ENCODE data around the gene AGAP1.

The AGAP1 gene

GRCh38 chr2:235903782-235904584, 410.1 kb downstream of the AGAP1 start:
- no peak for DNase-seq

- DNase-seq: no peak
Observed at GRCh38 chr2:235904585-235904931, 410.7 kb downstream of the AGAP1 start.

- DNase-seq: peak; percentile 16
Observed at GRCh38 chr2:235908826-235909225, 415.0 kb downstream of the AGAP1 start.

- peak; percentile 71 for DNase-seq
Observed at GRCh38 chr2:235909358-235909757, 415.5 kb downstream of the AGAP1 start.

GRCh38 chr2:235910067-235910466, 416.2 kb downstream of the AGAP1 start:
- DNase-seq: no peak

GRCh38 chr2:235911125-235911524, 417.3 kb downstream of the AGAP1 start:
- DNase-seq: no peak

GRCh38 chr2:235911633-235912233, 417.9 kb downstream of the AGAP1 start:
- no peak for DNase-seq

GRCh38 chr2:235914756-235915155, 420.9 kb downstream of the AGAP1 start:
- DNase-seq: no peak

- no peak for DNase-seq
Observed at GRCh38 chr2:235917506-235917905, 423.7 kb downstream of the AGAP1 start.

GRCh38 chr2:235918876-235919275, 425.0 kb downstream of the AGAP1 start:
- DNase-seq: no peak

- DNase-seq: no peak
Observed at GRCh38 chr2:235920216-235920865, 426.5 kb downstream of the AGAP1 start.

- DNase-seq: no peak
Observed at GRCh38 chr2:235921508-235922191, 427.8 kb downstream of the AGAP1 start.

- no peak for DNase-seq
Observed at GRCh38 chr2:235922839-235923238, 429.0 kb downstream of the AGAP1 start.

GRCh38 chr2:235923859-235924674, 430.2 kb downstream of the AGAP1 start:
- no peak for DNase-seq

- no peak for DNase-seq
Observed at GRCh38 chr2:235924675-235925063, 430.8 kb downstream of the AGAP1 start.

- no peak for DNase-seq
Observed at GRCh38 chr2:235925250-235925919, 431.5 kb downstream of the AGAP1 start.

GRCh38 chr2:235926229-235926628, 432.4 kb downstream of the AGAP1 start:
- no peak for DNase-seq

GRCh38 chr2:235928751-235929370, 435.0 kb downstream of the AGAP1 start:
- DNase-seq: no peak

GRCh38 chr2:235930701-235931100, 436.9 kb downstream of the AGAP1 start:
- no peak for DNase-seq

GRCh38 chr2:235931676-235932075, 437.8 kb downstream of the AGAP1 start:
- no peak for DNase-seq

- DNase-seq: no peak
Observed at GRCh38 chr2:235934059-235934773, 440.4 kb downstream of the AGAP1 start.

Data from OCI-M1 (cell line).